GM12874 (cell line): ENCODE data around the gene ANKLE1.

Source experiments
- TF ChIP-seq, protein P1 (sequence below): IDR thresholded peaks from 2 replicates; pipeline ENCODE4 v1.5.1; 2011; ENCODE audit warnings: low read depth, mild to moderate bottlenecking, control low read depth, low read length, moderate library complexity; ENCODE audit not compliant: insufficient read depth

ANKLE1 gene

DNA sequence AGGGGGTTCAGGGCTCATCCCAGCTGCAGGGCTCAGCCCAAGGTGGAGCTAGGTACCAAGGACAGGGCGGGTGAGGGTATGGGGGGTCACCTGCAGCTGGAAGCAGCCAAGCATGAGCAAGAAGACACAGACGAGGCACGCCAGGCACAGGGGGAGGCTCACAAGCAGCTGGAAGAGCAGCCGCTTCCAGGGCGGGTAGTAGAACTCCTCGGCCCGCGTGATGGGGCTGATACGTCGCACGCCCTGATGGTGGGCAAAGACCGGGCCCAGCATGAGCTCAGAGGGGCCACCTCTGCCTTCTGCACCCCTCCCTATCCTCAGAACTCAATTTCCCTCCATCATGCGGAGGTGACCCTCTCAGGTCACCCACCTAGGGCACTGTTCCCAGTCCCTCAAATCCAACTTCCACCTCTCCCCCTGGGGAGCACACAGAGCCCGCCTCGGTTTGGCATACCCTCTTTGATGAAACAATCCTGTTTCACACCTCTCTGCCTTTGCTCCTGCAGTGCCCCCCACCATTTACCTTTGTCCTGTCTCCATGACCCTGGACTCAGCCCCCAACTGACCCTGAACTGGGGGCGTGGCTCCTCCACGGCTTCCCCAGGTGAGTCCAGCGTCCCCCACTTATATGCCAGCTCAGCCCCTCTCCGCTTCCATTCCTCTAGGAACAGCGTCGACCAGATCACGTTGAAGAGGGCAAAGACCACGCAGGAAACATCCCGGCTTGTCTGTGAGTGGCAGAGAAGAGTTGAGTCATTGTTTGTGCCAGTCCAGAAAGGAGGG, 48.8 kb downstream of the ANKLE1 start:
- TF ChIP-seq, protein P1, sequence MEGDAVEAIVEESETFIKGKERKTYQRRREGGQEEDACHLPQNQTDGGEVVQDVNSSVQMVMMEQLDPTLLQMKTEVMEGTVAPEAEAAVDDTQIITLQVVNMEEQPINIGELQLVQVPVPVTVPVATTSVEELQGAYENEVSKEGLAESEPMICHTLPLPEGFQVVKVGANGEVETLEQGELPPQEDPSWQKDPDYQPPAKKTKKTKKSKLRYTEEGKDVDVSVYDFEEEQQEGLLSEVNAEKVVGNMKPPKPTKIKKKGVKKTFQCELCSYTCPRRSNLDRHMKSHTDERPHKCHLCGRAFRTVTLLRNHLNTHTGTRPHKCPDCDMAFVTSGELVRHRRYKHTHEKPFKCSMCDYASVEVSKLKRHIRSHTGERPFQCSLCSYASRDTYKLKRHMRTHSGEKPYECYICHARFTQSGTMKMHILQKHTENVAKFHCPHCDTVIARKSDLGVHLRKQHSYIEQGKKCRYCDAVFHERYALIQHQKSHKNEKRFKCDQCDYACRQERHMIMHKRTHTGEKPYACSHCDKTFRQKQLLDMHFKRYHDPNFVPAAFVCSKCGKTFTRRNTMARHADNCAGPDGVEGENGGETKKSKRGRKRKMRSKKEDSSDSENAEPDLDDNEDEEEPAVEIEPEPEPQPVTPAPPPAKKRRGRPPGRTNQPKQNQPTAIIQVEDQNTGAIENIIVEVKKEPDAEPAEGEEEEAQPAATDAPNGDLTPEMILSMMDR, result no peak

DNA sequence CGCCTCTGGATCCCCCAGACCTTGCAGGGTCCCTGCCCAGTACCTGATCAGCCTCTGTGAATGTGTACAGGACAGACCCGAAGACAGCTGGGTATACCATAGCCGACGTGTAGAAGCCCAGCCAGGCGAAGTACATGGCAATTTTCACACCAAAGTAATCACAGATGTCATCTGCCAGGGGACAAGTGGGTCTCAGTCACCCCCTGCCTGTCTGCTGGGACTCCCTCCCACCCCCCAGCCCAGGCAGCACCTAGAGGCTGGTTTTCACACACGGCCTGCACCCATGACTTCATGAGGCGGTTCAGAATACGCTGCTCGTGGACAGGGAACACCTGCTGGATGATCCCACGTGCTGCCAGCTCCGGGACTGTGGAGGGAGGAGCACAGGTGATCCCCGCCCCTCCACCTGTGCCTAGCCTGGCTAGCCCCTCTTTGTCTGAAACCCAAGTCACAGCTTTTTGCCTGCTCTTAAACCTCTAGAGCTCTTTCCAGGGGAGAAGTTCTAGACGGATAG, 49.4 kb downstream of the ANKLE1 start:
- TF ChIP-seq, protein P1, result no peak

DNA sequence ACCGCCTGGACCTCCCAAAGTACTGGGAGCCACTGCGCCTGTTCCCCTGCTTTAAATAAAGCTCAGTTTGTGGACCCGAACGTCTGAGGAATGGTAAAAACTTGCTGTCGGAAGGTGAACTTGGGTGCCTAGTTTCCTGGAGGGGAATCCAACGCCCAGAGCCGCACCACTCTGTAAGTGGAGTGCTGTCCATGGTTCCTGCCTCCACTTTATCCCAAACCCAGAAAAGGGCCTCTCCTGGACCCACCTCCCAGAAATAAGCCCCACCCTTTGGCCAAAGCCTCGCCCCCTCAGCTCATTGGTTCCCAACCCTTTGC, 50.6 kb downstream of the ANKLE1 start:
- TF ChIP-seq, protein P1, result no peak

DNA sequence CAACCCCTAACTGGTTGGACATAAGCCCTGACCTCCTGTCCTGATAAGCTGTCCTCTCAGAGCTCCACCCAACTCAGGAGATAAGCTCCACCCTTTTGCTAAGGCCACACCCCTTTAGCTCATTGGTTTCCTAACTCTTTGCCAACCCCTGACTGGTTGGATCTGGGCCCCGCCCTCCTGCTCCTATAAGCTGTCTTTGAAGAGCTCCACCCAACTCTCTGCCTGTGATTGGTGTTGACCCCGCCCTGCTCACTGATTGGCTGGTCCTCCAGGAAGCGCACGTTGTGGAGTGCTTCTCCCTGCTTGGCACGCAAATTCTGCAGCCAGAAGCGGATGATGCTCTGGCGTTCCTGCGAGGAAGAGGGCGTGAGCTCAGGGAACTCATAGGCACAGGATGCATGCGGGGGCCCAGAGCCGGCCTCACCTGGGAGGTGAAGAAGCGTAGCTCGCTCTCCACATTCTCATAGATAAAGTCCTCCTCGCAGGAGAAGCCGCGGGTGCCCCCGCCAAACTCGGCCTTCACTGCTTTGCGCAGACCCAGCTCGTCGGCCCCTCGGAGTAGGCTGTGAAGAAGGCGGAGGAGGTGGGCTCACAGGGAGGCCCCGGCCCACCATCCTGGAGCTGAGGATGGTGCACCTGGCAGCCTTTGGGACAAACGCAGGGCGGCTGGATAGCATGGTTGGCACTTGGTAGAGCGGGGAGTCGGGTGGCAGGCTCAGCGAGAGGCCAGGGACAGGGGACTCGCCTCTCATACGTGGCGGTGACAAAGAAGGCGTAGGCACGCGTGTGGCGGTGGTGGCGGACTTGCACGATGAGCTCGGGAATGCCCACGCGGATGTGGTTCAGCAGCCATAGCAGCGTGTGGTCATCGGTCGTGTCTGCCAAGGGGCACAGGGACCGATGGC, 51.2 kb downstream of the ANKLE1 start:
- TF ChIP-seq, protein P1, result no peak

DNA sequence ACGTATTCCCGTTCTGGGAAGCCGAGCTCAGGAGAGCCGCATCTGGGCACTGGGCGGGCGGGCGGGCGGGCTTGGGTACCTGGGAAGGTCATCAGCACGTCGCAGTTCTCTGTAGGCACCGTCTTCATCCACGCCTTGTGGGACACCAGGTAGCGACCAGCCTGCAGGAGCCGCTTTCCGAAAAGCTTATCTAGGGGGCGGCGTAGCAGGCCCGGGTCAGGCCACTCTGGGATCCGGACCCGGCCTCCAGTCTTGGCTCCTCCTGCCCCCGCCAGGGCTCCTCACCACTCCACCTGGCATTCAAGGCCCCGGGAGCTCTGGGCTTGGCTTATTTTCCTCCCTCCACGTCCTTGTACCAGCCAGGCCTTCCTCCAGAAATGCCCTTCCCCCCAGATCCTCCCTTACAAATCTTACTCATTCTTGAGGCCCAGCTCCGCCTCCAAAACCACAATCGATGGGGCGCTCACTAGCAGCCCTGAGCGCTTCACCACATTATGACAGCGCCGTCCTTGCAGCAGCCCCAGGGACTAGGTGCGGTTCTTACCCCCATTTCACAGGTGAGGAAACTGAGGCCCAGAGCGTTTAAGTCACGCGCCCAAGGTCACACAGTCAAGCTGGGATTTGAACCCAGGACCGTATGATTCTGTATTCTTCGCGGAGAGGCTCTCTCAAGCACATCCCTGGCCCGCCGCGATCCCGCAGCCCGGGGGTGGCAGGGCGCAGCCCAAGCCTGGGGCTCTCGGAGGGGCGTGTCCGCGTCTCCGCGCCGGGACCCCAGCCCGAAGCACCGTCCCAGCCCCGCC, 52.1 kb downstream of the ANKLE1 start:
- TF ChIP-seq, protein P1, result no peak

DNA sequence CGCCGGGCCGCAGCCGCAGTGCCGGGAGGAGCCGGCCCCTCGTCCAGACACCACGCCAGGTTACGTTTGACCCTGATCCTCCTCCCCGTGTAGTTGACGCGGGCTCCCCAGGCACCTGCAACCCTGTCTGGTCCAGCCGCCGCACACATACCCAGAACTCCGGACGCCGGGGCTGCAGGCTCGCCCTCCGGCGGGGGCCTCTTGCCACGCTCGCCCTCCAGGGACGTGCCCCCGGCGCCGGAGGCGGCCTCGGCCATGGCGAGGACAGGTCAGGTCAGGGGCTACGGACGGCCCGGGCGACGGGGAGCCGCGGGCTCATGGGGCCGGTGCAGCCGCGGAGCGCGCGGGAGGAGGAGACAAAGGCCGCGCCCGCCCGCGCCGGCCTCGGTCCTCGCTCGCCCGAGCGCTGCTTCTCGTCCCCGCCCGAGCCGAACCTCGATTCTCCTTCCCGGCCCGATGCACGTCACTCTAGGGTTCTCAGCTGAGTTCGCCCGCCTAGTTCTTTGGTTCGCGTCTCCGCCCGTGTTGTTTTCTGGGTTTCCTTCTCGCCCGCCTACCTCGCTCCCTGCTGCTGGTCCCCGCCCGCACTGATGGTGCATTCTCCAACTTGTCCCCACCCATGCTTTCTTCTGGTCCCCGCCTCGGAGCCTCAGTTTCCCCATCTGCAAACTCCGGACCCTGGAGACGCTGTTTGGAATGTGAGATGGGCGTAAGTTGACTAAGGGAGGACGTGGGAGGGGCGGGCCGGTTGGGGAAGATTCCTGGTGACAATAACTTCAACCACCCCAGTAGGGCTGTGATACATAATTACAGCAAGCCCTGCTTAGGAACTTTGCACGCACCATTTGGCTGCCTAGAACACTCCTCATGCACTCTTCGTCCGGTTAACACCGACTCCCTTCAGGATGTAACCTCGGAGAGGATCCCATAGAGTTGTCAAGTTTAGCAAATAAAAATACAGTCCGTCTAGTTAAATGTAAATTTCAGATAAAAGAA, 53.0 kb downstream of the ANKLE1 start, which contains the start of gene ANO8:
Gene ANO8 (minus strand): TSS at position 442 of the 996 bp plus-strand sequence. CDS start 185 bp downstream, at position 257.
- TF ChIP-seq, protein P1, result no peak
